ENCODE measurements around the gene SCN4B. TPM values are rescaled to one million over a fixed set of nuclear protein-coding genes. Genes with fewer than 3 reads are reported as not detected.
A peak's percentile ranks its signal among the peaks of the same experiment; 100 is the strongest.

The SCN4B gene
- total RNA-seq, 1 donor from 2014 or later, result 2.9 TPM

DNA sequence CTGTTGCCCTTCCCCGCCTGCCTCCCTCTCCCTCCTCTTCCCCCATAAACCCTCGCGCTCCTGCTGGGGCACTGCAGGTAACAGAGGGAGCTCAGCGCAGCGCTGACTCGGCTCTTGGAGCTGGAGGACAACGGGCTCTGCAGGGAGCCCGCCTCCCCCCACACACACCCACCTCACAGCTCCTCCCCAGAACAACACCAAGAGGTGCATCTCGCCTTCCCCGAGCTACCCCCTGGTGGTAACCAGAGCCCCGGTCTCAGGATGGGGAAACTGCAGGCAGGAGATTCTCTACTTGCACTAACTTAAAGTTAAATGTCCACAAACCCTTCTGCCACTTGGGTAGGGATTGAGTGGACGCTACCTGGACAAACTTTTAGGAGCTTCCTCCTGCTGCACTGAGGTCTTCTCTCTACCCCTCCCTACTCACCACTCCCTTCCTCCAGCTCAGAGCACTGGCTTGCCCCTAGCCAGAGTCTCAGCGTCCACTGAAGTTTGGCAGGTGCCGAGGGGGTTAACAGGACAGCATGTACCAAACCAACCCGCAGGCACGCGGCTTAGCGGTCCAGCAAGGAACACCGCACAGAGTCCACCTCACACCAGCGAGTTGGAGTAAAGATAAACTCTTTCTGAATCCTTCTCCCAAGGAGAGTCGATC lies 4.0 kb upstream of the SCN4B start:
- Mint-ChIP-seq H3K27me3 (ENCODE audit: unreplicated experiment) (peaks cover 27% of the 10 kb centered on the region), H3K4me3 (ENCODE audit: unreplicated experiment) (no peak overlapping the region), H3K4me1 (ENCODE audit: low read depth, unreplicated experiment) (peaks cover 14% of the 10 kb centered on the region), H3K9me3 (ENCODE audit: unreplicated experiment) (peaks cover 4% of the 10 kb centered on the region), H3K36me3 (ENCODE audit: unreplicated experiment) (no peaks in the 10 kb centered on the region), H3K27ac (ENCODE audit: unreplicated experiment) (no peak overlapping the region)
- TF ChIP-seq, protein P1, sequence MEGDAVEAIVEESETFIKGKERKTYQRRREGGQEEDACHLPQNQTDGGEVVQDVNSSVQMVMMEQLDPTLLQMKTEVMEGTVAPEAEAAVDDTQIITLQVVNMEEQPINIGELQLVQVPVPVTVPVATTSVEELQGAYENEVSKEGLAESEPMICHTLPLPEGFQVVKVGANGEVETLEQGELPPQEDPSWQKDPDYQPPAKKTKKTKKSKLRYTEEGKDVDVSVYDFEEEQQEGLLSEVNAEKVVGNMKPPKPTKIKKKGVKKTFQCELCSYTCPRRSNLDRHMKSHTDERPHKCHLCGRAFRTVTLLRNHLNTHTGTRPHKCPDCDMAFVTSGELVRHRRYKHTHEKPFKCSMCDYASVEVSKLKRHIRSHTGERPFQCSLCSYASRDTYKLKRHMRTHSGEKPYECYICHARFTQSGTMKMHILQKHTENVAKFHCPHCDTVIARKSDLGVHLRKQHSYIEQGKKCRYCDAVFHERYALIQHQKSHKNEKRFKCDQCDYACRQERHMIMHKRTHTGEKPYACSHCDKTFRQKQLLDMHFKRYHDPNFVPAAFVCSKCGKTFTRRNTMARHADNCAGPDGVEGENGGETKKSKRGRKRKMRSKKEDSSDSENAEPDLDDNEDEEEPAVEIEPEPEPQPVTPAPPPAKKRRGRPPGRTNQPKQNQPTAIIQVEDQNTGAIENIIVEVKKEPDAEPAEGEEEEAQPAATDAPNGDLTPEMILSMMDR (IDR thresholded peaks at IDR 0.05; ENCODE audit: partially characterized antibody, unreplicated experiment), result peak; percentile 9
- no peak for DNase-seq

DNA sequence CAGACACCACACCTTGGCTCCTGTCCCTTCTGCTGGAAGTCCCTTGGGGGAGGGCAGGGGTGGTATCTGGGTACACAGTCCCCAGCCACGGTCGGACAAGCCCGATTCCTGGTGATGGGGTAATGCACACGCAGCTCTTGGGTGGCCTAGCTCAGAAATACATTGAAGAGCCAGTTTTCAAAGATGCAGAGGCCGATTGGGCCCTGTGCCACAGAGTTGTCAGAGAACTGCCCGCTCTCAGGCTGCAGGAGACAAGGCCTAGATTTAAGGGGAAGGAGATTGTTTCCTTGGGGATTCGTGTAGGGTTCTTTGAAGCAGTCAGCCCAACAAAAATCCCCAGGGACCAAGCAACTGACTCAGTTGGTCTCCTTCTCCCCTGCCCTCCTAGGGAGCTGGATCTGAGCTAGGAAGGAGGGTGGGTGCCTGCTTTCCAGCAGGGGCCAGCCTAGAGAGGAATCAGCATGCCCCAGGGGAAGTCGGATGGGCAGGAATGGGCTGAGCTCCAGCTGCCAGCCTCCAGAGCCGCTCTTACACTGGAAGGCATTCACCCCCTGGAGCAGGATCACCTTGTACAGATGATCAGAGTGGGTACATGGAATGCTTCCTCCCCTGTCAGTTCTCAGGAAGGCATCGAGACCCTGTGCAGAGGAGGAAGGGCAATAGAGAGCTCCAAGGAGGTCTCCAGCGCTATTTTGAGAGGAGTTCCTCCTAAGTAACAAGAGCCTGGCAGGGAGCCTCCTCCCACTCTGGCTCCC lies 3.3 kb upstream of the SCN4B start:
- H3K9me3 Mint-ChIP-seq (ENCODE audit: unreplicated experiment), result peaks cover 2% of the 10 kb centered on the region

DNA sequence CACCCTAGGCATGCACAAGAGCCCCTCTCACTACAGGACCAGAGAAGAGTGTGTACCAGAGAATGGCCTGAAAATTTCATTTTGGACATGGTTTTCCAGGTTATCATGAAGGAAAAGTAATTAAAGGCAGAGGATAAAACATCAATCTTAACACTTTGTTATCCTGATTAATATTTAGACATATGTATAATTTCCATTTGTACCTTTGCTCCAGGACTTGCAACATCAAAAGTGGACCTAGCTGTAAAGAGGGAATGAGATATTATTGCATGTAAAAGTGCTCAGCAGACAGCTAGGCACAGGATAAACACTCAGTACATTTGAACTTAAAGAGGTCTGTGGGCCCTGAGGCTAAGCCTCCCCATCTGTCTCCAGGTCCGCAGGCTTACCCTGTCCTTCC lies 2.0 kb upstream of the SCN4B start:
- H3K27ac Mint-ChIP-seq (ENCODE audit: unreplicated experiment), result no peak overlapping the region
- H3K27me3 Mint-ChIP-seq (ENCODE audit: unreplicated experiment), result peaks cover 27% of the 10 kb centered on the region
- DNase-seq, result no peak
- no peaks in the 10 kb centered on the region for H3K36me3 Mint-ChIP-seq (ENCODE audit: unreplicated experiment)
- TF ChIP-seq, protein P1 (IDR thresholded peaks at IDR 0.05; ENCODE audit: partially characterized antibody, unreplicated experiment), result no peak
- peaks cover 14% of the 10 kb centered on the region for H3K4me1 Mint-ChIP-seq (ENCODE audit: low read depth, unreplicated experiment)
- H3K4me3 Mint-ChIP-seq (ENCODE audit: unreplicated experiment), result peak overlapping the region; percentile 20
- peaks cover 4% of the 10 kb centered on the region for H3K9me3 Mint-ChIP-seq (ENCODE audit: unreplicated experiment)

More for the DNA sequence above, 3.3 kb upstream of the SCN4B start:
- Mint-ChIP-seq H3K4me1 (ENCODE audit: low read depth, unreplicated experiment) (peaks cover 14% of the 10 kb centered on the region), H3K27ac (ENCODE audit: unreplicated experiment) (peak overlapping the region; percentile 22), H3K27me3 (ENCODE audit: unreplicated experiment) (peaks cover 27% of the 10 kb centered on the region), H3K36me3 (ENCODE audit: unreplicated experiment) (no peaks in the 10 kb centered on the region), H3K4me3 (ENCODE audit: unreplicated experiment) (no peak overlapping the region)
- TF ChIP-seq, protein P1 (IDR thresholded peaks at IDR 0.05; ENCODE audit: partially characterized antibody, unreplicated experiment), result no peak
- DNase-seq, result no peak

DNA sequence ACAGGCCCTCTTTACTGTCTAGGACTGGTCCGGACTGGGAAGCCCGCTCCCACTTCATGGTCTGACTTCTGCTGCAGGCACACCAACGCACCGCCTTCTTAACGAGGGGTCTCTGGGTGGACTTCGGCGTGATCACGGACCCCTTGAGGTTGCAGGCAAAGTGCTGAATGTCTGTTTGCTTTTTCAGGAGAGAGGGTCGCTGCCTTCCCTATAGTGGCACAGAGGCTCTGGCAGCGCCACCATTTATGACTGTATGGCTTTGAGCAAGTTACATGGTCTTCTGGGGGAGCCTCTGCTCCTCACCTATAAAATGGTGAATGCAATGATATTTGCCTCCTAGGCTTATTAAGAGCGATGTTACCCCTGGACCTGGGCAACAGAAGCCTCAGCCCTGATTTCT lies 1.4 kb upstream of the SCN4B start:
- H3K4me3 Mint-ChIP-seq (ENCODE audit: unreplicated experiment), result peak overlapping the region; percentile 35
- no peak overlapping the region for H3K27ac Mint-ChIP-seq (ENCODE audit: unreplicated experiment)
- H3K4me1 Mint-ChIP-seq (ENCODE audit: low read depth, unreplicated experiment), result peaks cover 14% of the 10 kb centered on the region
- H3K9me3 Mint-ChIP-seq (ENCODE audit: unreplicated experiment), result peaks cover 2% of the 10 kb centered on the region
- peaks cover 25% of the 10 kb centered on the region for H3K27me3 Mint-ChIP-seq (ENCODE audit: unreplicated experiment)
- no peaks in the 10 kb centered on the region for H3K36me3 Mint-ChIP-seq (ENCODE audit: unreplicated experiment)
- TF ChIP-seq, protein P1 (IDR thresholded peaks at IDR 0.05; ENCODE audit: partially characterized antibody, unreplicated experiment), result no peak
- DNase-seq, result no peak

DNA sequence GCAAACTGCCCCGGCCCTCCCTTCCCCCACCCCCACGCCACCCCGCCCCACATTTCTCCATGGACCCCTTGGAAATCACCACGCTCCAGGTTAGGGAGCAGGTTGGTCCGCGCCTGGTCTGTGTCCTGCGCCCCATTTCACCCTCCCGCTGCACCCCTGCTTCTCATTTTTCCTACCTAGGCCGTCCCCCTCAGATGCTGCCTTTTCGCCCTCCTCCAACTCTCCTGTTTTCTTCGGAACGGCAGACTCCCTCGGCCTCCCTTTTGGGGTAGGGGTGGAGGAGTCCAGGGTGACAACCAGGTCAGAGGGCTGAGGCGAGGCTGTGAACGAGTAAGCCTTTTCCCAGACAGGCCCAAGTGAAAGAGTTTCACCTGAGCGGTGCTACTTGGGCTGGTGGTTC lies 893 bp upstream of the SCN4B start:
- Mint-ChIP-seq H3K27ac (ENCODE audit: unreplicated experiment) (no peak overlapping the region), H3K4me1 (ENCODE audit: low read depth, unreplicated experiment) (peaks cover 17% of the 10 kb centered on the region), H3K4me3 (ENCODE audit: unreplicated experiment) (peak overlapping the region; percentile 35), H3K27me3 (ENCODE audit: unreplicated experiment) (peaks cover 25% of the 10 kb centered on the region), H3K9me3 (ENCODE audit: unreplicated experiment) (peaks cover 2% of the 10 kb centered on the region), H3K36me3 (ENCODE audit: unreplicated experiment) (no peaks in the 10 kb centered on the region)
- no peak for DNase-seq
- TF ChIP-seq, protein P1 (IDR thresholded peaks at IDR 0.05; ENCODE audit: partially characterized antibody, unreplicated experiment), result no peak

Measured in glutamatergic neuron (in vitro differentiated cells).